GM23338 (cell line): ENCODE data around the gene NHSL1. TPM values are rescaled to one million over a fixed set of nuclear protein-coding genes. Genes with fewer than 3 reads are reported as not detected.

Source experiments
- ATAC-seq: fragments of 200-7000 bp; cut with Tn5 transposase; 3 replicates; pipeline ENCODE4 v1.9.1; 2020
- DNase-seq: peaks from one replicate; pipeline ENCODE4 v3.0.0-alpha.2; 2015; ENCODE audit warnings: low spot score
- H2AFZ ChIP-seq: fragments of 200-600 bp; sonication (generic); 2 replicates; pipeline ENCODE4 v1.8.0; 2016; ENCODE audit warnings: antibody characterized with exemption, mild to moderate bottlenecking, moderate library complexity
- H3F3A ChIP-seq: fragments of 200-600 bp; sonication (generic); replicated peaks from 2 replicates; pipeline ENCODE4 v1.8.0; 2017; ENCODE audit warnings: antibody characterized with exemption, mixed run types, low read depth
- H3K27ac ChIP-seq: fragments of 200-600 bp; sonication (generic); 2 replicates; pipeline ENCODE4 v1.6.1; 2016; ENCODE audit warnings: low read depth
- H3K27me3 ChIP-seq: fragments of 200-600 bp; sonication (generic); 2 replicates; pipeline ENCODE4 v1.8.0; 2016; ENCODE audit warnings: mild to moderate bottlenecking, mixed run types, moderate library complexity; ENCODE audit not compliant: insufficient read depth
- H3K36me3 ChIP-seq: fragments of 200-600 bp; sonication (generic); 2 replicates; pipeline ENCODE4 v1.8.0; 2016; ENCODE audit warnings: mild to moderate bottlenecking; ENCODE audit not compliant: insufficient read depth
- H3K4me1 ChIP-seq: fragments of 200-600 bp; sonication (generic); 2 replicates; pipeline ENCODE4 v1.8.0; 2016; ENCODE audit warnings: mild to moderate bottlenecking, moderate library complexity; ENCODE audit not compliant: insufficient read depth
- H3K4me2 ChIP-seq: fragments of 200-600 bp; sonication (generic); 2 replicates; pipeline ENCODE4 v1.7.1; 2017; ENCODE audit warnings: mixed run types
- H3K4me3 ChIP-seq: fragments of 200-600 bp; sonication (generic); 2 replicates; pipeline ENCODE4 v1.6.1; 2016; ENCODE audit warnings: mixed run types
- H3K79me2 ChIP-seq: fragments of 200-600 bp; sonication (generic); replicated peaks from 2 replicates; pipeline ENCODE4 v1.8.0; 2017; ENCODE audit warnings: mild to moderate bottlenecking; ENCODE audit not compliant: insufficient read depth
- H3K9me2 ChIP-seq: fragments of 200-600 bp; sonication (generic); 2 replicates; pipeline ENCODE4 v1.8.0; 2017; ENCODE audit not compliant: insufficient read depth
- H4K20me1 ChIP-seq: fragments of 200-600 bp; sonication (generic); replicated peaks from 2 replicates; pipeline ENCODE4 v1.8.0; 2017; ENCODE audit warnings: mild to moderate bottlenecking; ENCODE audit not compliant: insufficient read depth
- H3K27ac Mint-ChIP-seq: 2 replicates; pipeline ENCODE4 v1.8.0; 2020; ENCODE audit warnings: inconsistent platforms, mild to moderate bottlenecking, moderate library complexity, mixed read lengths
- H3K27me3 Mint-ChIP-seq: 3 replicates; pipeline ENCODE4 v1.8.0; 2022; ENCODE audit warnings: low read depth, mild to moderate bottlenecking, moderate library complexity, mixed read lengths, inconsistent platforms; ENCODE audit not compliant: insufficient read depth, poor library complexity
- H3K36me3 Mint-ChIP-seq: 3 replicates; pipeline ENCODE4 v1.8.0; 2021; ENCODE audit warnings: low read depth, mild to moderate bottlenecking, inconsistent platforms, moderate library complexity, mixed read lengths
- H3K4me1 Mint-ChIP-seq: 3 replicates; pipeline ENCODE4 v1.8.0; 2020; ENCODE audit warnings: mild to moderate bottlenecking, inconsistent platforms, mixed read lengths
- H3K4me3 Mint-ChIP-seq: 3 replicates; pipeline ENCODE4 v1.8.0; 2021; ENCODE audit warnings: moderate library complexity, mild to moderate bottlenecking, inconsistent platforms, mixed read lengths
- H3K9me3 Mint-ChIP-seq: 3 replicates; pipeline ENCODE4 v1.8.0; 2020; ENCODE audit warnings: moderate library complexity, mild to moderate bottlenecking, inconsistent platforms, mixed read lengths
- EZH2 ChIP-seq: fragments of 200-600 bp; sonication (generic); IDR thresholded peaks from one replicate; pipeline ENCODE4 v1.8.0; 2017; ENCODE audit warnings: antibody characterized with exemption, mild to moderate bottlenecking, low read depth; ENCODE audit not compliant: unreplicated experiment
- EZH2phosphoT487 ChIP-seq: fragments of 200-600 bp; sonication (generic); IDR thresholded peaks from one replicate; pipeline ENCODE4 v1.8.1; 2018; ENCODE audit warnings: antibody characterized with exemption; ENCODE audit not compliant: unreplicated experiment
- JUNB ChIP-seq: IDR thresholded peaks from one replicate; pipeline ENCODE4 v1.6.1; 2016; ENCODE audit warnings: antibody characterized with exemption; ENCODE audit not compliant: unreplicated experiment
- NANOG ChIP-seq: IDR thresholded peaks from 2 replicates; pipeline ENCODE4 v1.6.1; 2016; ENCODE audit warnings: antibody characterized with exemption, borderline replicate concordance
- ZNF114 ChIP-seq: fragments of 250-450 bp; sonication (Bioruptor Pico); IDR thresholded peaks from 2 replicates; pipeline ENCODE4 v1.5.0; 2020; ENCODE audit warnings: mild to moderate bottlenecking, moderate library complexity
- ZNF331 ChIP-seq: fragments of 250-450 bp; sonication (Bioruptor Pico); IDR thresholded peaks from 2 replicates; pipeline ENCODE4 v1.5.0; 2020; ENCODE audit warnings: low read depth, mild to moderate bottlenecking, moderate library complexity
- ZNF462 ChIP-seq: fragments of 250-450 bp; sonication (Bioruptor Pico); IDR thresholded peaks from 2 replicates; pipeline ENCODE4 v1.5.0; 2020; ENCODE audit warnings: mild to moderate bottlenecking, moderate library complexity
- polyA plus RNA-seq: library from polyadenylated mRNA; unstranded; fragments of >200 nt; fragmentation: Nextera tagmentation; extraction: Ambion mirVana; gene quantifications from 2 replicates; pipeline ENCODE4 v1.2.1, GENCODE V29; 2016
- total RNA-seq: library from RNA; depleted of rRNA; stranded (reverse); fragments of >200 nt; shearing (Covaris generic); gene quantifications from 2 replicates; pipeline ENCODE4 v1.2.3, GENCODE V29; 2014
- TF ChIP-seq, protein P1 (sequence below), 2 experiments: fragments of 200-600 bp in 1 of 2; sonication (generic) in 1 of 2; conservative IDR thresholded peaks; 2 replicates each; pipeline versions ENCODE4 v1.5.1 to v1.6.1; 2016 to 2017; ENCODE audit warnings: antibody characterized with exemption in 2 of 2, low read depth in 2 of 2, mild to moderate bottlenecking in 2 of 2, moderate library complexity in 1 of 2
- TF ChIP-seq, protein P2 (sequence below): IDR thresholded peaks from one replicate; pipeline ENCODE4 v1.6.1; 2018; ENCODE audit warnings: antibody characterized with exemption; ENCODE audit not compliant: unreplicated experiment
- TF ChIP-seq, protein P3 (sequence below): IDR thresholded peaks from 2 replicates; pipeline ENCODE4 v1.6.1; 2016; ENCODE audit warnings: antibody characterized with exemption

Gene NHSL1
- total and polyA plus RNA-seq, 2 experiments from 2014 or later = 11.2 to 24.5 TPM

DNA sequence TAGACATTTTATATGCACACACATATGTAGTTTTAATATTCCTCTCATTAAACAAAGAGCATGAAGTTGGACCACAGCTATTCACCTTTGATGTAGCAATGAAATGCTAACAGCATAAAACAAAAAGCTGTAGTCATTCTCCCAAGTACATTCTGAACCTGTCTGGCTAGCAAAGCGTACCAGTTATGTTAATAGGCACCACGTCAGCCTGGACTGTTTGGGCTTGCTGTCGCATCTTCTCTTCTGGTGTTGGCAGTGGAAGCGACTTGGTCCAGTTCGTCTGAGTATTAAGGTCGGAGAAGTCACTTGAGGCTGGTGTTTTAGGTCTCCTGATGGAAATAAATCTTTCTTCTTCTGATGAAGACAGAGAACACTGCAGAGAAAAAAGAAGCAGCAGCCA lies 52.5 kb downstream of the NHSL1 start (continued):
- TF ChIP-seq, protein P1, sequence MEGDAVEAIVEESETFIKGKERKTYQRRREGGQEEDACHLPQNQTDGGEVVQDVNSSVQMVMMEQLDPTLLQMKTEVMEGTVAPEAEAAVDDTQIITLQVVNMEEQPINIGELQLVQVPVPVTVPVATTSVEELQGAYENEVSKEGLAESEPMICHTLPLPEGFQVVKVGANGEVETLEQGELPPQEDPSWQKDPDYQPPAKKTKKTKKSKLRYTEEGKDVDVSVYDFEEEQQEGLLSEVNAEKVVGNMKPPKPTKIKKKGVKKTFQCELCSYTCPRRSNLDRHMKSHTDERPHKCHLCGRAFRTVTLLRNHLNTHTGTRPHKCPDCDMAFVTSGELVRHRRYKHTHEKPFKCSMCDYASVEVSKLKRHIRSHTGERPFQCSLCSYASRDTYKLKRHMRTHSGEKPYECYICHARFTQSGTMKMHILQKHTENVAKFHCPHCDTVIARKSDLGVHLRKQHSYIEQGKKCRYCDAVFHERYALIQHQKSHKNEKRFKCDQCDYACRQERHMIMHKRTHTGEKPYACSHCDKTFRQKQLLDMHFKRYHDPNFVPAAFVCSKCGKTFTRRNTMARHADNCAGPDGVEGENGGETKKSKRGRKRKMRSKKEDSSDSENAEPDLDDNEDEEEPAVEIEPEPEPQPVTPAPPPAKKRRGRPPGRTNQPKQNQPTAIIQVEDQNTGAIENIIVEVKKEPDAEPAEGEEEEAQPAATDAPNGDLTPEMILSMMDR (conservative IDR thresholded peaks at IDR 0.05; ENCODE audit: low read depth in 2 of 2) = no peak
- TF ChIP-seq ZNF331 (CRISPR knock-in tag) (no peak), ZNF114 (CRISPR knock-in tag) (no peak)

GRCh38 chr6:138443979-138444378 lies 55.3 kb downstream of the NHSL1 start:
- H3K27ac Mint-ChIP-seq = no peak overlapping the region
- ATAC-seq = no peak
- TF ChIP-seq EZH2phosphoT487 (no peak), ZNF462 (CRISPR knock-in tag) (no peak), ZNF331 (CRISPR knock-in tag) (no peak), JUNB (no peak), EZH2 (no peak), NANOG (no peak), ZNF114 (CRISPR knock-in tag) (no peak)
- TF ChIP-seq, protein P1 (conservative IDR thresholded peaks at IDR 0.05; ENCODE audit: low read depth in 2 of 2) = no peak
- TF ChIP-seq, protein P2, sequence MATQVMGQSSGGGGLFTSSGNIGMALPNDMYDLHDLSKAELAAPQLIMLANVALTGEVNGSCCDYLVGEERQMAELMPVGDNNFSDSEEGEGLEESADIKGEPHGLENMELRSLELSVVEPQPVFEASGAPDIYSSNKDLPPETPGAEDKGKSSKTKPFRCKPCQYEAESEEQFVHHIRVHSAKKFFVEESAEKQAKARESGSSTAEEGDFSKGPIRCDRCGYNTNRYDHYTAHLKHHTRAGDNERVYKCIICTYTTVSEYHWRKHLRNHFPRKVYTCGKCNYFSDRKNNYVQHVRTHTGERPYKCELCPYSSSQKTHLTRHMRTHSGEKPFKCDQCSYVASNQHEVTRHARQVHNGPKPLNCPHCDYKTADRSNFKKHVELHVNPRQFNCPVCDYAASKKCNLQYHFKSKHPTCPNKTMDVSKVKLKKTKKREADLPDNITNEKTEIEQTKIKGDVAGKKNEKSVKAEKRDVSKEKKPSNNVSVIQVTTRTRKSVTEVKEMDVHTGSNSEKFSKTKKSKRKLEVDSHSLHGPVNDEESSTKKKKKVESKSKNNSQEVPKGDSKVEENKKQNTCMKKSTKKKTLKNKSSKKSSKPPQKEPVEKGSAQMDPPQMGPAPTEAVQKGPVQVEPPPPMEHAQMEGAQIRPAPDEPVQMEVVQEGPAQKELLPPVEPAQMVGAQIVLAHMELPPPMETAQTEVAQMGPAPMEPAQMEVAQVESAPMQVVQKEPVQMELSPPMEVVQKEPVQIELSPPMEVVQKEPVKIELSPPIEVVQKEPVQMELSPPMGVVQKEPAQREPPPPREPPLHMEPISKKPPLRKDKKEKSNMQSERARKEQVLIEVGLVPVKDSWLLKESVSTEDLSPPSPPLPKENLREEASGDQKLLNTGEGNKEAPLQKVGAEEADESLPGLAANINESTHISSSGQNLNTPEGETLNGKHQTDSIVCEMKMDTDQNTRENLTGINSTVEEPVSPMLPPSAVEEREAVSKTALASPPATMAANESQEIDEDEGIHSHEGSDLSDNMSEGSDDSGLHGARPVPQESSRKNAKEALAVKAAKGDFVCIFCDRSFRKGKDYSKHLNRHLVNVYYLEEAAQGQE = no peak
- TF ChIP-seq, protein P3, sequence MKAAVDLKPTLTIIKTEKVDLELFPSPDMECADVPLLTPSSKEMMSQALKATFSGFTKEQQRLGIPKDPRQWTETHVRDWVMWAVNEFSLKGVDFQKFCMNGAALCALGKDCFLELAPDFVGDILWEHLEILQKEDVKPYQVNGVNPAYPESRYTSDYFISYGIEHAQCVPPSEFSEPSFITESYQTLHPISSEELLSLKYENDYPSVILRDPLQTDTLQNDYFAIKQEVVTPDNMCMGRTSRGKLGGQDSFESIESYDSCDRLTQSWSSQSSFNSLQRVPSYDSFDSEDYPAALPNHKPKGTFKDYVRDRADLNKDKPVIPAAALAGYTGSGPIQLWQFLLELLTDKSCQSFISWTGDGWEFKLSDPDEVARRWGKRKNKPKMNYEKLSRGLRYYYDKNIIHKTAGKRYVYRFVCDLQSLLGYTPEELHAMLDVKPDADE = no peak

More at GRCh38 chr6:138443979-138444378, 55.3 kb downstream of the NHSL1 start:
- Mint-ChIP-seq H3K36me3 (peaks cover 6% of the 10 kb centered on the region; the same call in 1 of the 3 replicates), H3K4me1 (no peaks in the 10 kb centered on the region), H3K4me3 (no peak overlapping the region), H3K27me3 (no peaks in the 10 kb centered on the region), H3K9me3 (no peaks in the 10 kb centered on the region)
- no peak overlapping the region for H3K27ac ChIP-seq
- H3K9me2 ChIP-seq = no peaks in the 10 kb centered on the region
- no peak for DNase-seq
- no peak overlapping the region for H2AFZ ChIP-seq
- H3K4me3 ChIP-seq = no peak overlapping the region
- no peaks in the 10 kb centered on the region for H3F3A ChIP-seq
- no peaks in the 10 kb centered on the region for H4K20me1 ChIP-seq
- H3K79me2 ChIP-seq = no peaks in the 10 kb centered on the region
- H3K27me3 ChIP-seq = no peaks in the 10 kb centered on the region
- no peak overlapping the region for H3K4me2 ChIP-seq
- H3K4me1 ChIP-seq = no peaks in the 10 kb centered on the region
- peaks cover 5% of the 10 kb centered on the region; the same call in 1 of the 2 replicates for H3K36me3 ChIP-seq
